ENCODE results near the gene SUV39H1.

Gene SUV39H1

DNA sequence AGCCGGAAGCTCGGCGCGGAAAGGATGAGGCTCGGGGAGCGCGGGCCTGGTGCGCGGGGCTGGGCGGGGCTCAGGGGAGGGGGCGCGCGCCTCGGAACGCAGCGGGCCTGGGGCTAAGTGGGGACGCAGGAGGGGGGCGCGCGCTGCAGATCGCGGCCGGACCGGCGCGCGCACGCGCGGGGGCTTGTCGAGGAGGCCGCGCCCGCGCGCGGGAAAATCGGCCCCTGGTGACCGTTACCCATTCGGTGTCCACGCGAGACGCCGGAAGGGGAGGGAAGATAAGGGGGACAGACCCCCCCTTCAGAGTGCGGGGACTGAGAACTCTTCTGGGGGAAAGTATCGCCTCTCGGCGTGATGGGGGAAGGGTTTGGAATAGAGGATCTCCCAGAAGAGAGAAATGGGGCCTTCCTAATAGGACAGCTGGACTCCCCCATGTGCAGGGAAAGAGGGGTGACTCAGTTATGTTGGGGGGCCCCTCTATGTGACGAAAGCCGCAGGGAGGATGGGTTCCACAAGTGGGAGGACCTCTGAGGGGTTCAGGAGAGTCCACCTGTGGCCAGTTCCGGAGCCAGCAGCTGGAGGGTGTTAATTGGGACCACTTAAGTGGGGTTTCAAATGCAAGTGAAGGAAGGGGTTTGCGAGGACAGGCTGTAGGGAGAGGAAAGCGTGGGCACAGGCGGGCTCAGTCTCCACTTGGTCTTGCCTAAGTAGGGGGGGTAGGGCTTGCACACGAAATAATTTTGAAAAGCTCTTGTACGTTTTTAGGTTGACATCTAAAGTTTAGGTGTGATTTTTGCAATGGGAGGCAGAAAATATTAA, 584 bp downstream of the SUV39H1 start:
- peak; percentile 64 for DNase-seq
- peak overlapping the region; percentile 90 for H3K4me3 Mint-ChIP-seq
- H3K4me1 Mint-ChIP-seq (ENCODE audit: low read depth) = peaks cover 30% of the 10 kb centered on the region
- H3K9me3 Mint-ChIP-seq = no peaks in the 10 kb centered on the region
- peaks cover 10% of the 10 kb centered on the region for H3K27me3 Mint-ChIP-seq
- peaks cover 39% of the 10 kb centered on the region for H3K36me3 Mint-ChIP-seq (ENCODE audit: low read depth)
- H3K27ac Mint-ChIP-seq = peak overlapping the region; percentile 93

DNA sequence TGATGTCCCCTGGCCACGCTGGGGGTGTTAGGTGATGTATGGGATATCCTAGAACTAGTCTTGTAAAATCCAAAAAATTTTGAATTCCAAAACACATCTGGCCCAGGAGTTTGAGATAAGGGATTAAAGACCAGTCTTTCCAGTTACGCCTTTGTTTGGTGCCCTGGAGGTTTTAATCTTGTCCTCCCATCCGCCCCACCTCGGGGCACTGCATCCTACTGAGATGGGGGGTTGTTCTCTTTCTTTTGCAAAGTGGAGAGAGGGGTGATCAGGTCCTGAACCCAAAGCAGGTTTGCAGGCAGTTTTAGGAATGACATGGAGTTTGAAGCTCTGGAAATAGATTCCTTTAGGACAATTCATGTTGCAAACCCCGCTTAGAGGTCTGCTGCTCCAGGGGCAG, 1.8 kb downstream of the SUV39H1 start:
- peak overlapping the region; percentile 90 for H3K4me3 Mint-ChIP-seq
- no peak for DNase-seq
- H3K4me1 Mint-ChIP-seq (ENCODE audit: low read depth) = peaks cover 34% of the 10 kb centered on the region
- H3K27ac Mint-ChIP-seq = no peak overlapping the region
- H3K9me3 Mint-ChIP-seq = no peaks in the 10 kb centered on the region
- peaks cover 51% of the 10 kb centered on the region for H3K36me3 Mint-ChIP-seq (ENCODE audit: low read depth)
- peaks cover 12% of the 10 kb centered on the region for H3K27me3 Mint-ChIP-seq

DNA sequence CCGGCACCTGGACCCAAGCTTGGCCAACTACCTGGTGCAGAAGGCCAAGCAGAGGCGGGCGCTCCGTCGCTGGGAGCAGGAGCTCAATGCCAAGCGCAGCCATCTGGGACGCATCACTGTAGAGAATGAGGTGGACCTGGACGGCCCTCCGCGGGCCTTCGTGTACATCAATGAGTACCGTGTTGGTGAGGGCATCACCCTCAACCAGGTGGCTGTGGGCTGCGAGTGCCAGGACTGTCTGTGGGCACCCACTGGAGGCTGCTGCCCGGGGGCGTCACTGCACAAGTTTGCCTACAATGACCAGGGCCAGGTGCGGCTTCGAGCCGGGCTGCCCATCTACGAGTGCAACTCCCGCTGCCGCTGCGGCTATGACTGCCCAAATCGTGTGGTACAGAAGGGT, 3.7 kb downstream of the SUV39H1 start:
- peaks cover 12% of the 10 kb centered on the region for H3K27me3 Mint-ChIP-seq
- H3K4me3 Mint-ChIP-seq = no peak overlapping the region
- no peak for DNase-seq
- H3K36me3 Mint-ChIP-seq (ENCODE audit: low read depth) = peaks cover 69% of the 10 kb centered on the region
- no peak overlapping the region for H3K27ac Mint-ChIP-seq
- no peaks in the 10 kb centered on the region for H3K9me3 Mint-ChIP-seq
- peaks cover 32% of the 10 kb centered on the region for H3K4me1 Mint-ChIP-seq (ENCODE audit: low read depth)

DNA sequence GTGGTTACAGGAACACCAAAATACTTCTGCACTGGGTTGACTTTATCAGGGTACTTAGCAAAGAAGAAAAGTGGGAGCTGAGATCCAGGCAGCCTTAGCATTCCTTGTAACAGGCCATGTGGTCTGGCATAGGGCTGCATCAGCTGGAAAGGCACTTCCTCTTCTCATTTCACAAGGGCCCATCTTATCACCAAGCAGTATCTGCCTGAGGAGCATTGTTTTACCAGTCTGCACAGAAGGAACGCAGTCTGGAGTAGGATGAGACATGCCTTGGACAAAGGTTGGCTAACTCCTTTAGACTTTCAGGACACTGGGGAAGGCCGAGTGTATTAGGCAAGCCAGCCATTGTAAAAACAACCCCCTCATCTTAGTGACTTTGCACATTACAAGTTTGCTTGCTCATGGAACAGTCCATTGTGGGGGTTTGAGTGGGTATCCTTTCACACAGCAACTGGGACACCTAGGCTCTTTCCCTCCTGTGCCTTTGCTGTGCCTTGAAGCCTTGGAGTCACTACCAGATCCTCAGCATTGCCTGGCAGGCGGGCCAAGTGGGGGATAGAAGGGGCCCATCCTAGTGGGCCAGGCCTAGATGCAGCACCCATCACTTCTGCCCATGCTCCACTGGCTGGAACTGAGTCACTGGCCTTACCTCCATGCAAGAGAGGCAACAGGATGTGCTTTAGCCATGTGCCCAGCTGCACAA, 4.6 kb downstream of the SUV39H1 start:
- no peaks in the 10 kb centered on the region for H3K9me3 Mint-ChIP-seq
- no peak overlapping the region for H3K4me3 Mint-ChIP-seq
- H3K4me1 Mint-ChIP-seq (ENCODE audit: low read depth) = peaks cover 24% of the 10 kb centered on the region
- peaks cover 9% of the 10 kb centered on the region for H3K27me3 Mint-ChIP-seq
- peaks cover 74% of the 10 kb centered on the region for H3K36me3 Mint-ChIP-seq (ENCODE audit: low read depth)
- H3K27ac Mint-ChIP-seq = no peak overlapping the region
- no peak for DNase-seq

- H3K4me3 Mint-ChIP-seq = no peak overlapping the region
- peaks cover 11% of the 10 kb centered on the region for H3K27me3 Mint-ChIP-seq
- peak overlapping the region; percentile 15 for H3K27ac Mint-ChIP-seq
Measured at GRCh38 chrX:48702032-48702431, 5.5 kb downstream of the SUV39H1 start.

DNA sequence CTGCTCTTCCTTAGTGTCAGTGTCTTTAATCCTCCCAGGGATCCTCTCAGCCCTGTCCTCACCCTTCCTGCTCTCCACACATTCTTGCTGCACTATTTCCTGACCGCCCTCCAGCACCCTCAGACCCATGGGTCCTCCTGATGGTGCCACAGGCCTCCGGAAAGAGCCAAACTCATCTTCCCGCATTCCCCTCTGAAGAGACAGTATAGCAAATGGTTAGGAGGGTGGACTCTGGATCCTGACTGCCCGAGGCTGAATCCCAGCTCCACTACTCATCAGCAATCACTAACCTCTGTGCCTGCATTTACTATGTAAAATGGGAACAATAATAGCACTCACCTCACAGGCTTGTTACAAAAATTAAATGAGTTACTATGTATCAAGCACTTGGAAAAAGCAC, 6.2 kb downstream of the SUV39H1 start:
- H3K27ac Mint-ChIP-seq = peak overlapping the region; percentile 6

More at GRCh38 chrX:48702032-48702431, 5.5 kb downstream of the SUV39H1 start:
- Mint-ChIP-seq H3K4me1 (ENCODE audit: low read depth) (peaks cover 22% of the 10 kb centered on the region), H3K36me3 (ENCODE audit: low read depth) (peaks cover 80% of the 10 kb centered on the region), H3K9me3 (no peaks in the 10 kb centered on the region)
- no peak for DNase-seq

DNA sequence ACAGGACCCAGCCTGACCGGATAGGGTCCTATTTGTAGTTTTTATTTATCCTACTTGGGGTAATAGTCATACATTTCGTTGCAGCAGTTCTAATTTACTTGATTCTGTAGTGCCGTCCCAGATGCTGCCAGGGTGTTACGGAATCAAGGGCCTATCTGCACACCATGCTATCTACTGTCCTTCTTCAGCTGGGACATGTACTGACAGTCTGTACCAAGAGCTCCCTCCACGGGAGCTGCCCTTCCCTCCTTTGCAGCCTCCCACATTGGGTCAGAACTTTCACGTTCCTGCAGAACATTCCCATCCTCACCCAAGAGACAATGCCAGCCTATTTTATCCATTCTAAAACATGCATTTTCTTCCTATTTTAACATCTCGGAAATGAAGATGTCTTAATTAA, 6.7 kb downstream of the SUV39H1 start:
- peaks cover 14% of the 10 kb centered on the region for H3K4me1 Mint-ChIP-seq (ENCODE audit: low read depth)
- H3K9me3 Mint-ChIP-seq = no peaks in the 10 kb centered on the region
- no peak for DNase-seq
- H3K4me3 Mint-ChIP-seq = no peak overlapping the region
- H3K27ac Mint-ChIP-seq = no peak overlapping the region
- H3K27me3 Mint-ChIP-seq = peaks cover 17% of the 10 kb centered on the region
- H3K36me3 Mint-ChIP-seq (ENCODE audit: low read depth) = peaks cover 83% of the 10 kb centered on the region

More for the DNA sequence above, 6.2 kb downstream of the SUV39H1 start:
- Mint-ChIP-seq H3K36me3 (ENCODE audit: low read depth) (peaks cover 79% of the 10 kb centered on the region), H3K4me3 (no peak overlapping the region), H3K4me1 (ENCODE audit: low read depth) (peaks cover 16% of the 10 kb centered on the region), H3K9me3 (no peaks in the 10 kb centered on the region), H3K27me3 (peaks cover 14% of the 10 kb centered on the region)
- no peak for DNase-seq

- H3K27ac Mint-ChIP-seq = no peak overlapping the region
- peaks cover 87% of the 10 kb centered on the region for H3K36me3 Mint-ChIP-seq (ENCODE audit: low read depth)
- no peak for DNase-seq
- no peak overlapping the region for H3K4me3 Mint-ChIP-seq
- H3K4me1 Mint-ChIP-seq (ENCODE audit: low read depth) = peaks cover 14% of the 10 kb centered on the region
- H3K9me3 Mint-ChIP-seq = no peaks in the 10 kb centered on the region
- peaks cover 24% of the 10 kb centered on the region for H3K27me3 Mint-ChIP-seq
Measured at GRCh38 chrX:48703642-48704481, 7.3 kb downstream of the SUV39H1 start.

- peaks cover 27% of the 10 kb centered on the region for H3K27me3 Mint-ChIP-seq
- no peaks in the 10 kb centered on the region for H3K9me3 Mint-ChIP-seq
- no peak overlapping the region for H3K27ac Mint-ChIP-seq
- H3K4me1 Mint-ChIP-seq (ENCODE audit: low read depth) = peaks cover 16% of the 10 kb centered on the region
- peaks cover 76% of the 10 kb centered on the region for H3K36me3 Mint-ChIP-seq (ENCODE audit: low read depth)
- H3K4me3 Mint-ChIP-seq = no peak overlapping the region
- no peak for DNase-seq
Measured at GRCh38 chrX:48705871-48706270, 9.3 kb downstream of the SUV39H1 start.

GRCh38 chrX:48709522-48710112, 13.1 kb downstream of the SUV39H1 start:
- no peaks in the 10 kb centered on the region for H3K9me3 Mint-ChIP-seq
- no peak overlapping the region for H3K27ac Mint-ChIP-seq
- peaks cover 40% of the 10 kb centered on the region for H3K36me3 Mint-ChIP-seq (ENCODE audit: low read depth)
- peaks cover 34% of the 10 kb centered on the region for H3K27me3 Mint-ChIP-seq
- H3K4me3 Mint-ChIP-seq = no peak overlapping the region
- H3K4me1 Mint-ChIP-seq (ENCODE audit: low read depth) = peaks cover 45% of the 10 kb centered on the region
- DNase-seq = no peak

GRCh38 chrX:48711162-48711928, 14.8 kb downstream of the SUV39H1 start:
- H3K27ac Mint-ChIP-seq = peak overlapping the region; percentile 16
- peaks cover 27% of the 10 kb centered on the region for H3K36me3 Mint-ChIP-seq (ENCODE audit: low read depth)
- H3K4me3 Mint-ChIP-seq = no peak overlapping the region
- no peak for DNase-seq
- peaks cover 35% of the 10 kb centered on the region for H3K27me3 Mint-ChIP-seq
- H3K9me3 Mint-ChIP-seq = no peaks in the 10 kb centered on the region
- peaks cover 62% of the 10 kb centered on the region for H3K4me1 Mint-ChIP-seq (ENCODE audit: low read depth)

GRCh38 chrX:48711929-48712505, 15.5 kb downstream of the SUV39H1 start:
- no peak for DNase-seq
- H3K4me1 Mint-ChIP-seq (ENCODE audit: low read depth) = peaks cover 63% of the 10 kb centered on the region
- H3K9me3 Mint-ChIP-seq = no peaks in the 10 kb centered on the region
- peaks cover 37% of the 10 kb centered on the region for H3K27me3 Mint-ChIP-seq
- H3K27ac Mint-ChIP-seq = peak overlapping the region; percentile 63
- H3K36me3 Mint-ChIP-seq (ENCODE audit: low read depth) = peaks cover 21% of the 10 kb centered on the region
- H3K4me3 Mint-ChIP-seq = peak overlapping the region; percentile 0

- DNase-seq = no peak
- Mint-ChIP-seq H3K27me3 (peaks cover 33% of the 10 kb centered on the region), H3K4me1 (ENCODE audit: low read depth) (peaks cover 72% of the 10 kb centered on the region), H3K36me3 (ENCODE audit: low read depth) (peaks cover 4% of the 10 kb centered on the region), H3K4me3 (no peak overlapping the region), H3K9me3 (no peaks in the 10 kb centered on the region), H3K27ac (peak overlapping the region; percentile 63)
Measured at GRCh38 chrX:48713847-48714246, 17.3 kb downstream of the SUV39H1 start.
